ENCODE data around the gene METAP2. TPM values are rescaled to one million over a fixed set of nuclear protein-coding genes. Genes with fewer than 3 reads are reported as not detected.

Gene METAP2
- 20.6 TPM for total RNA-seq

GRCh38 chr12:95473884-95474659, at the start of gene METAP2:
METAP2 (plus strand) TSS chr12:95474152; CDS start chr12:95474180, 28 bp downstream.
- peak; percentile 83 to 98 for DNase-seq (ENCODE audit: low spot score in 2 of 2)
- peaks cover 8 to 30% of the 10 kb centered on the region in 2 donors for H3K36me3 ChIP-seq
- no peak for TF ChIP-seq CTCF (IDR thresholded peaks at IDR 0.05)
- intact Hi-C loops (cut with DNase I): loop anchor here (1.0 to 10.0 kb wide), 5 partner anchors 57 to 359 kb away; partner anchors contain the start of genes FGD6 and VEZT
- H3K4me1 ChIP-seq: peaks cover 3 to 25% of the 10 kb centered on the region in 2 donors
- no peaks in the 10 kb centered on the region for H3K9me3 ChIP-seq
- peak within 1 kb of the TSS; percentile 72 to 97 for H3K4me3 ChIP-seq
- H3K27ac ChIP-seq: peak within 1 kb of the TSS; percentile 94 to 96
- no peaks in the 10 kb centered on the region for H3K27me3 ChIP-seq

GRCh38 chr12:95424271-95424994, 49.5 kb upstream of the METAP2 start:
- intact Hi-C loops (cut with DNase I): no loop called here
- DNase-seq (ENCODE audit: low spot score in 2 of 2): no peak
- Histone ChIP-seq H3K36me3 (no peaks in the 10 kb centered on the region), H3K27me3 (no peaks in the 10 kb centered on the region), H3K9me3 (no peaks in the 10 kb centered on the region), H3K4me3 (no peak overlapping the region), H3K27ac (peak overlapping the region in 1 of 2 donors; percentile 44), H3K4me1 (no peaks in the 10 kb centered on the region)
- TF ChIP-seq CTCF (IDR thresholded peaks at IDR 0.05): no peak

DNA sequence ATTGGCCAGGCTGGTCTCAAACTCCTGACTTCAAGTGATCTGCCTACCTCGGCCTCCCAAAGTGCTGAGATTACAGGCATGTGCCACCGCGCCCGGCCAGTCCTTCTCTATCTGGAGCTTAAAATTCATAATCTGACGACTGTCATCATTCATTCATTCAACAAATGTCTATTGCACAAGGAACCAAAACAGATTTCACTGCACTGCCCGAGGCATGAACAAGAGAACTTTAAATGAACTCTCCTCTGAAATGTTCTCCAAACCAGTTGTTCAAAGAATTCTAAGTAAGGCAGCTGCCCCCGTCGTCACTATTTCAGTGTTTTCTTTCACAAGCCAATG, 44.8 kb upstream of the METAP2 start:
- H3K27me3 ChIP-seq: no peaks in the 10 kb centered on the region
- no peaks in the 10 kb centered on the region for H3K36me3 ChIP-seq
- H3K27ac ChIP-seq: no peak overlapping the region
- no peak for TF ChIP-seq CTCF (IDR thresholded peaks at IDR 0.05)
- no peaks in the 10 kb centered on the region for H3K4me1 ChIP-seq
- H3K9me3 ChIP-seq: no peaks in the 10 kb centered on the region
- intact Hi-C loops (cut with DNase I): no loop called here
- no peak overlapping the region for H3K4me3 ChIP-seq
- no peak for DNase-seq (ENCODE audit: low spot score in 2 of 2)

DNA sequence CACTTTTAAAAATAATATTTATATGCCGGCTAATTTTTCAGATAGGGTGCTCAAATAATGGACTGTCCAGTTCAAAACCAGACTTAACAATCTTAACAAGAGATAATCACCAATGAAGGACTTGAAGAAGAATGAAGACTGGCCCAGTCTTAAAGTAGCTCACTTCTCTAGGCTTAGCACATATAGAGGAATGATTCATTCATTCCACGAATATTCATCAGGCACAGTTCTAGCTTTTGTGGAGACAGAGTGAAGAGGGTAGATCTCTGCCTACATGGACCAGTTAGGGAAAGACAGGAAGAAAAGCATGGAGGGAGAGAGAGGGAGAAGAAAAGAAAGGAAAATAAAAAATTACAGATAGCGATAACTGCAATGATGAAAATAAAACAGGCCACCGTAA, 42.8 kb upstream of the METAP2 start:
- intact Hi-C loops (cut with DNase I): no loop called here
- H3K4me1 ChIP-seq: no peaks in the 10 kb centered on the region
- H3K27ac ChIP-seq: no peak overlapping the region
- no peak overlapping the region for H3K4me3 ChIP-seq
- no peak for DNase-seq (ENCODE audit: low spot score in 2 of 2)
- no peak for TF ChIP-seq CTCF (IDR thresholded peaks at IDR 0.05)
- H3K9me3 ChIP-seq: no peaks in the 10 kb centered on the region
- no peaks in the 10 kb centered on the region for H3K27me3 ChIP-seq
- no peaks in the 10 kb centered on the region for H3K36me3 ChIP-seq

- H3K27ac ChIP-seq: no peak overlapping the region
- no peaks in the 10 kb centered on the region for H3K36me3 ChIP-seq
- H3K27me3 ChIP-seq: no peaks in the 10 kb centered on the region
- no peak for DNase-seq (ENCODE audit: low spot score in 2 of 2)
- no peaks in the 10 kb centered on the region for H3K4me1 ChIP-seq
- intact Hi-C loops (cut with DNase I): no loop called here
- H3K4me3 ChIP-seq: no peak overlapping the region
- no peaks in the 10 kb centered on the region for H3K9me3 ChIP-seq
- no peak for TF ChIP-seq CTCF (IDR thresholded peaks at IDR 0.05)
Observed at GRCh38 chr12:95435355-95435754, 38.6 kb upstream of the METAP2 start.

Data from ascending aorta (tissue), 2 donors.